Natural killer cell (primary cell): ENCODE data around the gene TFAP2A. TPM values are rescaled to one million over a fixed set of nuclear protein-coding genes. Genes with fewer than 3 reads are reported as not detected.

Source experiments
- ATAC-seq, 3 donors: fragments of 150-1000 bp in 2 of 3; fragments of 200-7000 bp in 1 of 3; cut with Tn5 transposase; 1 replicate in 1 of 3; 2 replicates in 2 of 3; pipeline ENCODE4 v1.10.0; 2021; ENCODE audit warnings: mild to moderate bottlenecking in 2 of 3, moderate library complexity in 2 of 3
- DNase-seq, 2 donors: peaks; one replicate each; pipeline versions ENCODE4 v3.0.0 to v3.0.0-alpha.2; 2013 to 2021; ENCODE audit warnings: mixed read lengths in 1 of 2
- H3K27ac ChIP-seq: one replicate; pipeline ENCODE4 v1.5.1; 2013; ENCODE audit warnings: mild to moderate bottlenecking, low read length
- H3K27me3 ChIP-seq: one replicate; pipeline ENCODE4 v1.6.1; 2013; ENCODE audit warnings: low read length; ENCODE audit not compliant: control insufficient read depth, insufficient read depth
- H3K36me3 ChIP-seq: one replicate; pipeline ENCODE4 v1.6.1; 2013; ENCODE audit warnings: low read length; ENCODE audit not compliant: control insufficient read depth, insufficient read depth
- H3K4me1 ChIP-seq: one replicate; pipeline ENCODE4 v1.6.1; 2013; ENCODE audit warnings: low read length; ENCODE audit not compliant: control insufficient read depth, insufficient read depth
- H3K4me3 ChIP-seq: one replicate; pipeline ENCODE4 v1.5.1; 2013; ENCODE audit warnings: low read length
- H3K9me3 ChIP-seq: one replicate; pipeline ENCODE4 v1.6.1; 2013; ENCODE audit warnings: low read length; ENCODE audit not compliant: control insufficient read depth, insufficient read depth
- H3K27ac Mint-ChIP-seq, 2 donors: one replicate each; pipeline ENCODE4 v1.8.0; 2022; ENCODE audit warnings: mild to moderate bottlenecking in 2 of 2, mixed read lengths in 2 of 2, moderate library complexity in 1 of 2
- H3K27me3 Mint-ChIP-seq, 2 donors: one replicate each; pipeline ENCODE4 v1.8.0; 2022; ENCODE audit warnings: low read depth in 2 of 2, mixed read lengths in 2 of 2
- H3K36me3 Mint-ChIP-seq: one replicate; pipeline ENCODE4 v1.8.0; 2022; ENCODE audit warnings: mixed read lengths
- H3K4me1 Mint-ChIP-seq, 2 donors: one replicate each; pipeline ENCODE4 v1.8.0; 2022; ENCODE audit warnings: mixed read lengths in 2 of 2
- H3K4me3 Mint-ChIP-seq: one replicate; pipeline ENCODE4 v1.8.0; 2022; ENCODE audit warnings: mild to moderate bottlenecking, moderate library complexity, mixed read lengths
- H3K9me3 Mint-ChIP-seq, 2 donors: one replicate each; pipeline ENCODE4 v1.8.0; 2022; ENCODE audit warnings: mixed read lengths in 2 of 2
- CTCF ChIP-seq: fragments of 200-600 bp; IDR thresholded peaks from one replicate; pipeline ENCODE4 v1.8.0; 2022; ENCODE audit warnings: antibody characterized with exemption
- WGBS: methylation state at CpG from one replicate; pipeline ENCODE4 v1.1.7; 2013; ENCODE audit warnings: missing lambda C conversion rate; ENCODE audit not compliant: insufficient coverage; 5-methylcytosine and 5-hydroxymethylcytosine counted together
- intact Hi-C: fragments of 100-400 bp; cut with micrococcal nuclease; formaldehyde crosslinking; loops from one replicate; pipeline ENCODE4 v1.14.2; 2022
- total RNA-seq, 4 donors: library from RNA; stranded (reverse); fragments of 120-200 nt in 1 of 4; gene quantifications; one replicate each; pipeline versions ENCODE4 v1.2.3 to v1.2.4, GENCODE V29; 2013 to 2022

TFAP2A gene
- total RNA-seq, 3 donors from 2014 or later (not counting 1 experiment from before 2014, with no cell fraction given): not detected

- Mint-ChIP-seq H3K4me3 (no peak overlapping the region), H3K36me3 (peaks cover 7% of the 10 kb centered on the region), H3K4me1 (peaks cover 0 to 4% of the 10 kb centered on the region in 2 donors), H3K9me3 (no peaks in the 10 kb centered on the region), H3K27me3 (peaks cover 51 to 71% of the 10 kb centered on the region in 2 donors), H3K27ac (no peak overlapping the region)
- Histone ChIP-seq H3K4me1 (peaks cover 11% of the 10 kb centered on the region), H3K27ac (no peak overlapping the region), H3K9me3 (no peaks in the 10 kb centered on the region), H3K4me3 (no peak overlapping the region), H3K36me3 (no peaks in the 10 kb centered on the region), H3K27me3 (peaks cover 68% of the 10 kb centered on the region)
- ATAC-seq: no peak
- 14% methylated on average over 35 of the region's 35 CpGs for WGBS
- DNase-seq: no peak
- intact Hi-C loops: no loop called here
- TF ChIP-seq CTCF: no peak
These were observed 10.5 kb upstream of the TFAP2A start for GRCh38 chr6:10425176-10425974.

- no peak for TF ChIP-seq CTCF
- Histone ChIP-seq H3K27ac (no peak overlapping the region), H3K27me3 (peaks cover 78% of the 10 kb centered on the region), H3K9me3 (peaks cover 3% of the 10 kb centered on the region), H3K4me1 (peaks cover 11% of the 10 kb centered on the region), H3K4me3 (no peak overlapping the region), H3K36me3 (no peaks in the 10 kb centered on the region)
- H3K4me1 Mint-ChIP-seq: peaks cover 0 to 4% of the 10 kb centered on the region in 2 donors
- WGBS: 4% methylated on average over 3 of the region's 5 CpGs
- no peak for ATAC-seq
- H3K27ac Mint-ChIP-seq: no peak overlapping the region
- peaks cover 3% of the 10 kb centered on the region in 2 donors for H3K9me3 Mint-ChIP-seq
- peaks cover 53 to 72% of the 10 kb centered on the region in 2 donors for H3K27me3 Mint-ChIP-seq
- intact Hi-C loops: no loop called here
- H3K4me3 Mint-ChIP-seq: no peak overlapping the region
- DNase-seq: no peak
- H3K36me3 Mint-ChIP-seq: peaks cover 7% of the 10 kb centered on the region
These were observed 9.2 kb upstream of the TFAP2A start for GRCh38 chr6:10424040-10424439.

GRCh38 chr6:10422737-10423034, 7.8 kb upstream of the TFAP2A start:
- Mint-ChIP-seq H3K27ac (no peak overlapping the region), H3K4me3 (no peak overlapping the region), H3K36me3 (peaks cover 7% of the 10 kb centered on the region), H3K27me3 (peaks cover 59 to 69% of the 10 kb centered on the region in 2 donors), H3K9me3 (peaks cover 3% of the 10 kb centered on the region in 2 donors), H3K4me1 (peaks cover 0 to 4% of the 10 kb centered on the region in 2 donors)
- TF ChIP-seq CTCF: no peak
- DNase-seq (no peak), ATAC-seq (no peak)
- intact Hi-C loops: no loop called here
- 30% methylated on average over 7 of the region's 7 CpGs for WGBS
- Histone ChIP-seq H3K4me1 (peaks cover 11% of the 10 kb centered on the region), H3K4me3 (no peak overlapping the region), H3K27ac (no peak overlapping the region), H3K27me3 (peaks cover 83% of the 10 kb centered on the region), H3K36me3 (no peaks in the 10 kb centered on the region), H3K9me3 (peaks cover 3% of the 10 kb centered on the region)
